Measurements from ENCODE around the gene ENOX1. TPM values are rescaled to one million over a fixed set of nuclear protein-coding genes. Genes with fewer than 3 reads are reported as not detected.

ENOX1 gene
- total RNA-seq, 1 donor from 2014 or later = 0.60 TPM

DNA sequence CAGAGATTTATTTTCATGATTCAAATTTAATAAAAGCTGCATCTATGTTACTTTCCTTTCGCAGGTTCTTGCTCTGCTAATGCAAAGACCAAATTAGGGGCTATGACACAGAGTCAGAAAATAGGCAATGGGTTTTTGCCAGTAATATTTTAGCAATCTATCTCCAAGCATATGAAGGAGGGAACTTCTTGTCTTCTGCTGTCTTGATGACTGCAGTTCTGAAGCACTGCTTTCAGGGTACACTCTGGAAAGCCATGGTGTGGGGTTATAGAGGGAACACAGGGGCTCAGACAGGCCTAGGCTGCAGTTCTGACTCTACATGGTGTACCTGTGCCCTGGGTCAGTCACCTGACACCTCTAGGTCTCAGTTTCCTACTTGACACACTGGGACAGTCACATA lies 500.0 kb downstream of the ENOX1 start:
- Histone ChIP-seq H3K4me3 (no peak overlapping the region), H3K9me3 (replicated peaks) (no peaks in the 10 kb centered on the region), H3K27me3 (ENCODE audit: low read depth) (no peaks in the 10 kb centered on the region), H3K36me3 (no peaks in the 10 kb centered on the region), H3K27ac (replicated peaks) (no peak overlapping the region), H3K4me1 (peaks cover 31% of the 10 kb centered on the region)
- DNase-seq = no peak
- TF ChIP-seq, protein P1, sequence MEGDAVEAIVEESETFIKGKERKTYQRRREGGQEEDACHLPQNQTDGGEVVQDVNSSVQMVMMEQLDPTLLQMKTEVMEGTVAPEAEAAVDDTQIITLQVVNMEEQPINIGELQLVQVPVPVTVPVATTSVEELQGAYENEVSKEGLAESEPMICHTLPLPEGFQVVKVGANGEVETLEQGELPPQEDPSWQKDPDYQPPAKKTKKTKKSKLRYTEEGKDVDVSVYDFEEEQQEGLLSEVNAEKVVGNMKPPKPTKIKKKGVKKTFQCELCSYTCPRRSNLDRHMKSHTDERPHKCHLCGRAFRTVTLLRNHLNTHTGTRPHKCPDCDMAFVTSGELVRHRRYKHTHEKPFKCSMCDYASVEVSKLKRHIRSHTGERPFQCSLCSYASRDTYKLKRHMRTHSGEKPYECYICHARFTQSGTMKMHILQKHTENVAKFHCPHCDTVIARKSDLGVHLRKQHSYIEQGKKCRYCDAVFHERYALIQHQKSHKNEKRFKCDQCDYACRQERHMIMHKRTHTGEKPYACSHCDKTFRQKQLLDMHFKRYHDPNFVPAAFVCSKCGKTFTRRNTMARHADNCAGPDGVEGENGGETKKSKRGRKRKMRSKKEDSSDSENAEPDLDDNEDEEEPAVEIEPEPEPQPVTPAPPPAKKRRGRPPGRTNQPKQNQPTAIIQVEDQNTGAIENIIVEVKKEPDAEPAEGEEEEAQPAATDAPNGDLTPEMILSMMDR (IDR thresholded peaks at IDR 0.05; ENCODE audit: borderline replicate concordance) = no peak
- intact Hi-C loops (cut with micrococcal nuclease) = no loop called here

DNA sequence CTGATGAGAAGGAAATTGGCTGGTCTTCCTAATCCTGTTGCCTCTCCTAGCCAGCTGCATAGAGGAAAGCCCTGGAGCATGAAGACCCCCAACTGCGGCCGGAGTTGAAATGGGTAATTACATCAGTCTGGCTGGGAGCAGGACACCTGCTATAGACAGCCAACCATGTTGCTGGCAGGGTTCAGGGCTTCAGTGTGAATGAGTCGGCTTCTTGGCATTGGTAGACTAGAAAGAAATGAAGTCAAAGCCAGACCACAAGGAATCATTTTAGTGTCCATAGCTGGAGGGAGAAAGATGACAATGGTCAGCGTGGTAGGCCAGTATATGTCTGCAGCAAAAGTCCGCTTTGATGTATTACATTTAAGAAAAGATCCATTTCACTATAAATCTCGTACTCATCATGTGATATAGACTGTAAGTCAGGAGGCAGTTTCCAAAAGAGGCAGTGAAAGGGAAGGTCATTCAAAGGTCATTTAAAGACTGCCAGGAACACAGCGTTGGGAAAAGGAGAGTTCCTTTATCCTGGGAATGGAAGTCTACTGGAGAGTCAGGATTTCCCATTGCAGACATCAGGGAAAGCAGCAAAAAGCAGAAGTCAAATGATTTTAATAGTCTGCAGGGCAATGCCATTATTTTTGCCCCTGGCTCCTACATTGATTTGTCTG lies 500.7 kb downstream of the ENOX1 start:
- DNase-seq = no peak
- H3K27me3 ChIP-seq (ENCODE audit: low read depth) = no peaks in the 10 kb centered on the region
- no peak overlapping the region for H3K4me3 ChIP-seq
- intact Hi-C loops (cut with micrococcal nuclease) = no loop called here
- H3K4me1 ChIP-seq = peaks cover 31% of the 10 kb centered on the region
- TF ChIP-seq, protein P1 (IDR thresholded peaks at IDR 0.05; ENCODE audit: borderline replicate concordance) = no peak
- H3K27ac ChIP-seq (replicated peaks) = no peak overlapping the region
- no peaks in the 10 kb centered on the region for H3K9me3 ChIP-seq (replicated peaks)
- H3K36me3 ChIP-seq = no peaks in the 10 kb centered on the region

DNA sequence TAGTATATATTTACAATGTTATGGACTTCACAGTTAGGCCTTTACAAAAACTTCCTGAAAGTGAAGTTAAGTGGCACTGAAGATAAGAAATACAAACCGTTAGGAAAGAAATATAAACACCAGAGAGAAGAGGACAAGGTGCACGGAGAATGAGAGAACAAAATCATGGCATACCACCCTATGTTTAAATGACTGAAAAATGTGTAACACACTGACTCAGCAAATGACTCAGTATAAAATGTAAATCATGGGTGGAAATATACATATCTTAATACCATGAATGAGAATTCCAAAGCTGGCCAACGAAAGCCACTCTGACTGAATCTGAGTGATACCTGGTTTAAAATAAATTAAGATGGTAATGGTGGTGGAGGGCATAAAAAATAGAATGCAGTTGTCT lies 502.6 kb downstream of the ENOX1 start:
- no peak overlapping the region for H3K4me3 ChIP-seq
- no peak overlapping the region for H3K27ac ChIP-seq (replicated peaks)
- H3K4me1 ChIP-seq = peaks cover 19% of the 10 kb centered on the region
- intact Hi-C loops (cut with micrococcal nuclease) = no loop called here
- H3K9me3 ChIP-seq (replicated peaks) = no peaks in the 10 kb centered on the region
- TF ChIP-seq, protein P1 (IDR thresholded peaks at IDR 0.05; ENCODE audit: borderline replicate concordance) = no peak
- H3K36me3 ChIP-seq = no peaks in the 10 kb centered on the region
- DNase-seq = no peak
- no peaks in the 10 kb centered on the region for H3K27me3 ChIP-seq (ENCODE audit: low read depth)

DNA sequence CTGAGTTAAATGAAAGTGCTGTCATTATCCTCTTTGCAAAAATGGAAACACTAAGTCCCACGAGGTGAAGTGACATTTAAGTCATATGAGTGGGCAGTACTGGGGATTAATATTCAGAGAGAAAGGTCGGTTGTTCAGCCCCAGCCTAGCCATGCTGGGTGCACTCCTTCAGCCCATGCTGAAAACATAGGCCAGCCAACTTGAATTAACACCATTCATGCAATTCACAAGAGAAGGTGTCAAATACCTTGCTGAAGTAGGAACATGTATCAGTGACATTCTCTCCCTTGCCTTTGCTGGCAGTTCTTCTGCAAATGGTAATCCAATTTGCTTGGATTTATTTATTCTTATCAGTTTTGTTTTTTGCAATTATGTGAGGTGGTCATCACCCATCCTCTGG lies 507.1 kb downstream of the ENOX1 start:
- no peaks in the 10 kb centered on the region for H3K27me3 ChIP-seq (ENCODE audit: low read depth)
- no peaks in the 10 kb centered on the region for H3K9me3 ChIP-seq (replicated peaks)
- H3K4me1 ChIP-seq = peaks cover 6% of the 10 kb centered on the region
- no peak for DNase-seq
- H3K36me3 ChIP-seq = no peaks in the 10 kb centered on the region
- no peak overlapping the region for H3K4me3 ChIP-seq
- H3K27ac ChIP-seq (replicated peaks) = no peak overlapping the region
- intact Hi-C loops (cut with micrococcal nuclease) = no loop called here
- TF ChIP-seq, protein P1 (IDR thresholded peaks at IDR 0.05; ENCODE audit: borderline replicate concordance) = no peak

DNA sequence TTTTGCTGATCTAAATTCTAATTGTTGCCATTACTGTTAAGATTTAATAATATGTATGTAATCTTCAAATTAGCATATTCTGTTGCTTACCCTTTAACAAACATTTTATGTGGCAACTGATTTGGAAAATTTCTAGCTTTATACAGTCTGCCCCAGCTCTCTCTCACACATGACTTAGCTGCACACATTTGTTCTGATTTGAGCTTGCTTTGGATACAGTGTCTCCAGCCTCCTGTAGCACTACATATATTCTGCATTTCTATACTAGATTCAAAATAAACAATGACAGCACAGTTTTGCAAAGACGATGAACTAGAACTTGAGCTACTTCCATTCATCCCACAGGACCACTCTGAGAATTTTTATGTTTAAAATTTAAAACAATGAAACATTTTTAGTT lies 508.6 kb downstream of the ENOX1 start:
- Histone ChIP-seq H3K27ac (replicated peaks) (no peak overlapping the region), H3K36me3 (no peaks in the 10 kb centered on the region), H3K9me3 (replicated peaks) (no peaks in the 10 kb centered on the region), H3K4me3 (no peak overlapping the region), H3K4me1 (peaks cover 9% of the 10 kb centered on the region), H3K27me3 (ENCODE audit: low read depth) (no peaks in the 10 kb centered on the region)
- TF ChIP-seq, protein P1 (IDR thresholded peaks at IDR 0.05; ENCODE audit: borderline replicate concordance) = no peak
- no peak for DNase-seq
- intact Hi-C loops (cut with micrococcal nuclease) = no loop called here
